NCI-H526 treated with DMSO at 0.1 percent for 48 hours (cell line): Measurements from ENCODE around the gene STK26.
"Not testable (repeated sequence)": the region's sequence is repeated elsewhere in the genome, so short reads cannot be mapped to it uniquely, and the experiment has no call there.

Source experiments
- DNase-seq: peaks from one replicate; lab custom pipeline; 2025; lab: John Stamatoyannopoulos, UW

The STK26 gene

DNA sequence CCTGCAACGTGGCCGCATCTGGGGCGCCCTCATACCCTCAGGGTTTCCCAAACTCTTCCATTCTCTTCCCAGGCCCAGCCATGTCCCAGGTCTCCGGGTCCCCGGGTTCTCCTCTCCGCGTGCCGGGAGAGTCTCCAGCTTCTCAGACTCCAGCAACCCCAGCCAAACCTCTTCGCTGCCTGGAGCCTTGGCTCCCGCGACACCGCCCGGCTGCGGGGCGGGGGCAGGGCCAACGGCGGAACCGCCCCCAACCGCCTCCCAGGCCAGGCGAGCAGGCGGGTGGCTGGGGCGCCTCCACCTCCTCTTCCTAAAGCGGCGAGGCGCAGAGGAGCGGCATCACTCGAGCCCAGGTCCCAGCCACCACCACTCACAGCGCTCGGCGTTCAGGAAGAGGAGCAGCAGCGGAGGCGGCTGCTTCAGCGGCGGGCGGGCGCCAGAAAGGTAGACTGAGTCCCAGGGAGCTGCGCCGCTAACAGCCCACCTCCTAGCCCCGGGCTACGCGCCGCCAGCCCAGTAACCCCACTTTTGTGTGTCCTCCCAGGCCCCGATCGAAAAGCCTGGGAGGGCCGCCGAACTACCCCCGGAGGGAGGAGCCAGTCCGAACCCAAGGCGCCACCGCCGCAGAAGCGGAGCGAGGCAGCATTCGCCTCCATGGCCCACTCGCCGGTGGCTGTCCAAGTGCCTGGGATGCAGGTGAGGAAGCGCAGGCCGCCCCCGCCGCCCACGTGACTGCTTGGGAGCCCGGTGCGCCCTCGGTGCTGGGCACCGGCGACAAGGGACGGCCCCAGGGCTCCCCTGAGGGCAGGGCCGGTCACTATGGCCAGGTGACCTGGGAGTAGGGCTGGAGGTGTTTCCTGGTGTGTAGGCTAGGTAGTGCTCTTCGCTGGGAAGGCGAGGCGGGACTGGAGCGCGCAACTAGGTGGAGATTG lies at the start of gene STK26:
Gene STK26 (plus strand): TSS at position 336 of the 929 bp plus-strand sequence. CDS start 316 bp downstream, at position 652.
- peak; percentile 59 for DNase-seq

DNA sequence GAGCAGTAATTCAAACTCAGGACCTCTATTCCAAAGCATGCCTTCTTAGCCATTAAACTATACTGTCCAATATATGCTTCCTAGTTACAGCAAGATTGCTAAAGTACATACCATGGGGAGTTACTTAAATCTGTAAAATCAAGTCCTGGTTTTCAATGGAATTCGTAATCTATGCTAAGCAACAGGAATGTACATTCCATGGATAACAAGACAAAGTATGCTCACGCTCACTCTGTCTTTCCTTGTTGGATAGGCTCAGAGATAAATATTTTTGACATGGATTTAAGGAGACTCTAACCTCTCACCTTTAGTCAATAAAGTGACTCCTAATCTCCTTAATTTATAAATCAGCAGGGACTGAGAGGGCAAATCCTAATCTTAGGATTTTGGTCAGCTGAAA lies 47.3 kb upstream of the STK26 start:
- DNase-seq: no peak

DNA sequence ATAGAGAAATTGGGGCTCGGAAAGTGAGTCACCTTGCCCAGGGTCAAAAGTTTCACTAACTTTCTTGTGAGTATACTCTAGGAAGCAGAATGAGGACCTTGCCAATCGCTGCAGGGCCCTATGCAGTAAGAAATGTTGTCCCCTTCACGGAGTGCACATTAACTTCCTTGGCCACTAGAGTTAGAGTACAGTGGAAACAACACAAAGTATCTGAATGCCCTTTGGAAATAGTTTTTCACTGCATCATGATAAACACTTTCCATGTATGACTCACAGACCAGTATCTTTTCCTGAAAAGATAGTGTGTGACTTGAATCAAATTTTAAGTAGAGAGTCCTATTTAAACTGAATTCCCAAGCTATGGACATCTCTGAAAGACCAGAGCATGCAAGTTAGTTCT lies 45.5 kb upstream of the STK26 start:
- DNase-seq: no peak

DNA sequence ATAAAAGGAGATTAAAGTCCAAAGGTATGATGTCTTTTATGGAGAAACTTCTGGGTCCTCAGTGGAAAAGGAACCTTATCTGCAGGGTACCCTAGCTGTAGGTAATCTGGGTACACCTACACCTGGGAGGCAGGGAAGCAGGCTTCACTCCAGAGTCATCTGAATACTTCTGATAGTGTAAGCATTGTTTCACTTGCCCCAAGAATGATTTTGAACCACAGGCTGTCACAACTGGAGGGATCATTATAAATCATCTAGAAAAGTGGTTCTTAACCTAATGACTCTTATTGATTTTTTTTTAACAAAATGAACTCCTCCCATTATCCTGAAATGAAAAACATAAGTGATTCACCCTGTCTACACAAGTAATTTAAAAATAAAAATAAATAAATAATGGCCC lies 44.0 kb upstream of the STK26 start:
- DNase-seq: no peak

DNA sequence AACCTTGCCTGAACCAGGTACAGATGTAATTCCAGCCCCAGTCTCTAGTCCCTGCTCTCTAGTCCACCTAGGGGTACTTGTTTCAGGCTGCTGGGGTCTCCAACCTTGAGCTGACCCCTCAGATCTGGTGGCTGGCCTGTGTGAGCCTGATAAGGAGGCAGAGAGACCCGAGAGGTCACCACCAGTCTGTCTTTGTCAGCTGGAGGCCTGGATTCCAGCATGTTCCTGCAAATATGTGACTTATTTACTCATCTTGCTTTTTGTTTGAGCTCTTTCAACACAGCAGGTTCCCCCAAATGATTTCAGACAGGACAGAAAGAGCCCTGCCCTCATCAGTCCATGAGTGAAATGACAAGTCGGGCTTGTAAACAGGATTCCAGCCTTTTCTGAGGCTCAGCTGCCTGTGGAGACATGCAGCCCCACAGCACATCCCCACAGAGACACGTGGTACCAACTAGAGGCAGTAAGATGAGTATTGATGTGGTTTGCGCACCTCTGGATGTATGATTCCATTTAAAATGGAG lies 37.5 kb upstream of the STK26 start:
- no peak for DNase-seq

DNA sequence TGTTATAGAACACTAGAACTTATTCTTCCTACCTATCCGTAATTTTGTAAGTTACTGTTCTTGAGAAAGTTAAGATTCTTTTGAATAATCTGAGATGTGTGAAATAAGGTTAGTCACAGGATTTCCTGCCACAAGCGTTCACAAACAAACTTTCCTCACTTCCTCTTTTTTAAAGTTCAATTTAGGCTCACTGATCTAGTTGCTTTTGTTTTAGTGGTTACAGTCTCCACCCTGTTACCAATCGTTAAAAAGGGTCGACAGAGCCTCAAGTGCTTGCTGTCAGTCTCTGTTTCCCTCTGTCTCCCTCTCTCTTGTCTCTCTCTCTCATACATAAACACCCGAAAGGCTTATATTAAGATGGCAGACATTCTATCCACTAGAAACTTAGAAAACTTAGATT lies 35.9 kb upstream of the STK26 start:
- DNase-seq: no peak

DNA sequence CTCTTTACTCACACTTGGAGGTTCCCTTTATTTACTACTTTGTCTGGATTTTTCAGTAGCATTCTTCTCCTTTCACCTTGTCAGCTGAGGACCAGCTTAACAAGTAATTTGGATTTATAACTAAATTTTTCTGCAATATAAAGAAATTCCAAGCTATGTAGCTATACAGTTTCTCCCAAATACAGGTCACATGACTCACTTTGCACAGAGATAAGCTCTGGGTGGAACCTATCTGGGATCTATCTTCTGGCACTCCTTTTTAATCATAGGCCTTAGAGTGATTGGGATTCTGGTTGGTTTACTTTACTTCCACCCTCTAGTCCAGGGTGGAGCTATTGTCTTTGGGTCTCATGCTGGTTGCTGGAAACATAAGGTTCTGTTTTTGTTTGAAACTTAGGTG lies 34.9 kb upstream of the STK26 start:
- DNase-seq: no peak

DNA sequence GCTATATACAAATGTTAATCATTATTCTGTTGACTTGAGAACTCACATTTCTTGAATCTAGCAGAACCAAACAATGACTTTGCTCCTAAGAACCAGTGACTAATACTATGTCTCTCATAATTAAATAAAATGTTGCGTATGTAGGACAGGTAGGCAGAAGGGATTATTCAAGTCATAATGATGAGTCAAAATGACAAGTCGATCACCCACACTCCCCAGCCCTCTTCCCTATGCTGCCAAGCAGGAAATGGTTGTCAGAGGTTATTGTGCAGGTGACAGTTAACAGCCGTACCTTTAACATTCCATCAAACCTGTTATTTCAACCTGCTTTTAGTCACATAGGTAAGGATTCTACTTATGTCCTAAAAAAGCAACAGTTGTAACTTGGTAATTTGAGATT lies 22.0 kb upstream of the STK26 start:
- no peak for DNase-seq

DNA sequence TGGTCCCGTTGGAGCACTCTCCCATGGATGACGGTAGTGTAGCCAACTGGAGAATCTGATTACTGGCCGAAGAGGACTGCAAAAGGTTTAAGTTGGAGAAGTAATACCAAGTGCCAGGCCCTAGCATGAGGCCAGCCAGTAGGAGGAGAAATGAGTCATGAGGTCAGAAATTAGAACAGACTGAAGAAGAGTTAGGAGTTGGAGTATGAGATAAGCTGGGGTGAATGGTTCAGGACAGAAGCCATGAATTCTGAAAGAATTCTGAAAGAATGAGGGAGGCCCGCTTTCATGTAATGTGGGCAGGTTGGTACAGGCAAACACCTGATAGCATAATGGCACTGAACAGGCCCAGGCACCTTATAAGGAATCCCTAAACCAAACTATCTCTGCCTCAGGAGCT lies 18.4 kb upstream of the STK26 start:
- DNase-seq: no peak

DNA sequence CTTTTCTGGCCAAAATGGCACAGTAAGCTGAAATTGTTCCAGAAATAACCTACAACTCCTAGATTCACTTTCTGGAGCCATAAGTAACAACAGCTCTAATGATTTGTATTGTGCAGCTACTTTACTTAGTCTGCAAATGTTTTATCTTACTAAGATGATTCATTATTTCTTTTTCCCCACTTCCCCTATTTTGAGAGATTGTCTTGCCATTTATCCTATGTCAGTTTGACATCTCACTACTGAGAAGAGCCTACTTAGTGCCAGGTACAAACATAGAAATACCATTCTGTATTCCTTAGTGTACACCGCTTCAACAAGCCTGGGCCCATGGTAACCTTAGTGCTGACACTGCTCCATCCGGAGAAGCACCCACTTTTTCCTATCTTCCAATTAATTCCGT lies 13.8 kb upstream of the STK26 start:
- no peak for DNase-seq

DNA sequence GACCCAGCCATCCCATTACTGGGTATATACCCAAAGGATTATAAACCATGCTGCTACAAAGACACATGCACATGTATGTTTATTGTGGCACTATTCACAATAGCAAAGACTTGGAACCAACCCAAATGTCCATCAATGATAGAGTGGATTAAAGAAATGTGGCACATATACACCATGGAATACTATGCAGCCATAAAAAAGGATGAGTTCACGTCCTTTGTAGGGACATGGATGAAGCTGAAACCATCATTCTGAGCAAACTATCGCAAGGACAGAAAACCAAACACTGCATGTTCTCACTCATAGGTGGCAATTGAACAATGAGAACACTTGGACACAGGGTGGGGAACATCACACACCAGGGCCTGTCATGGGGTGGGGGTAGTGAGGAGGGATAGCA lies 12.9 kb upstream of the STK26 start:
- not testable (repeated sequence) for DNase-seq

DNA sequence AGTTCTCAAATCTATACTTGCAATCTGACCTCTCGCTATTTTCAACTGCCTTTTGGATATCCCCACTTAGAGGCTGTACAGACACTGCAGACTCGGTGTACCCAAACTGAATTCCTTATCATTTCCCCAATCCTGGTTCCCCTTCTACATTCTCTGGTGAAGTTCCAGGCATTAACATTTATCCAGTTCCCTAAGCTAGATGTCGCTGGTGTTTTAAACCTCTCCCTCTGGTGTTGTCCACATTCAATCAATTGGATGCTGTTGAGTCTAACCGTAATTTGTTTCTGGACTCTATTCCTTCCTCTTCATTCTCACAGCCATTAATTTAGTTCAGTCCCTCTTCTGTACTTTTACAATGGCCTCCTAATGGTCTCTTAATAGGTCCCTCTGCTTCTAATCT lies 7.2 kb upstream of the STK26 start:
- no peak for DNase-seq

DNA sequence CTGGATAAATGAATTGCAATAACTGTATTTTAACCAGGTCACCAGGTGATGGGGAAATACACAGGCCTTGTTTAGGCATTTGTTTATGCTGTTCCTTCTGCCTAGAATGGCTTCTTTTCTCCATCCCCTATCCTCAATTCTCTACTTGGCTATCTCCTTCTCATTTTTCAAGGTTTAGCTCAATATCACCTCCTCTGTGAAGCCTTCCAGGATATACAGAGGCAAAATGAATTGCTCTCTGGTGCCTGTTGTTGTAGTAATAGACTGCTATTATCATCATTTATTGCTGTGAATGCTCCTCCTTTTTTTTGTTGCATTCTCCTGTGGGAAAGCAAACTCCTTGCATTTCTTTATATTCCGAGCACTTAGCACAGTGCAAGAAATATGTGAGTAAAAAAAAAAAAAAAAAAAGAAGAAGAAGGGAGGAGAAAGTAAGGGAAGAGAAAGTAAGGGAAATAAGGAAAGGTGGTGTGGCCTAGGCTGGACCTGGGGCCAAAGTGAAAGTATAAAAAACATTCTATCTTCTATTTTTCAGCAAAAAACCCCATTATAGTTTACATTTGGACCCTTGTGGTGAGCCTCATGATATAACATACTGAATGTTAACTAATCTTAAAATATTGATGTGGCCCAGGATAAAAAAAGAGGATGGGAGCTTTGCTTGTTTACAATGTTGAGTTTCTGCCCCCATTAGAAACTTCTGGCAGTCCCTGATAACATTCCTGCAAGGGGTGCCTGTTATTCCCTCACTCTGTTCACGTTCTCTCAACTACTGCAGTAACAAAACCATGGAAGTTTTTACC lies 6.3 kb upstream of the STK26 start:
- DNase-seq: no peak

DNA sequence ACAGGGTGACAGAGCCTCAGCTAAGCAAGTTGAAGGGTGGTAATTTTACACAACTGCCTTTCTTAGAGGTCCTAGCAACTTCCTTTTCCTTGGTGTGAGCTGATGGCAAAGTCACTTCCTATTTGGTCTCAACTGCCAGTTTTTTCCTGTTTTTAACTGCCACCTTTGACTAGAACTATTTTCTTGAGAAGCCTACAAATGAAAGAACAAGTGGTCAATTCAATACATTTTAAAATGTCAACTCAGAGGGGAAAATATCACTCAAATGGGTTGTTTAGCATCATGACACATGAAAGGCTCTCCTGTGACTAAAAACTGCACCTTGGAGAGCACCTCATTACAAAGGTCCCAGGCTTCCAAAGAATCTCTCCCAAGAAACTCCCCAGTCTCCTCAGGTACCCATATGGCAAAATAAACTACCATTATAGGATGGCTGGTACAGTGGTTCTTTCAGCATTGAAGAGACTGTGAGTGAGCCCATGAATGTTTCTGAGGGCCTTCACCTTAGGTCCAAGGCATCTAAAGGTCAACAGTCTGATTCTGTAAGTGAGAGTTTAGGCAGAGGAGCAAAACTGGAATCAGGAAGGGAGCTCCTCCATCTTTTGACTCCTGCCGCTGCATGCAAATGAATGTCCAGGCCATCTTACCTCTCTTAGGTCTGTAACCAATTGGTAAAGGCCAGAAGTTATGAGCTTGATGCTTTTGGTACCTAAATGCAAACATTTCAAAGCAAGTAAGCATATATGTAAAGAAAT lies 5.5 kb upstream of the STK26 start:
- no peak for DNase-seq

DNA sequence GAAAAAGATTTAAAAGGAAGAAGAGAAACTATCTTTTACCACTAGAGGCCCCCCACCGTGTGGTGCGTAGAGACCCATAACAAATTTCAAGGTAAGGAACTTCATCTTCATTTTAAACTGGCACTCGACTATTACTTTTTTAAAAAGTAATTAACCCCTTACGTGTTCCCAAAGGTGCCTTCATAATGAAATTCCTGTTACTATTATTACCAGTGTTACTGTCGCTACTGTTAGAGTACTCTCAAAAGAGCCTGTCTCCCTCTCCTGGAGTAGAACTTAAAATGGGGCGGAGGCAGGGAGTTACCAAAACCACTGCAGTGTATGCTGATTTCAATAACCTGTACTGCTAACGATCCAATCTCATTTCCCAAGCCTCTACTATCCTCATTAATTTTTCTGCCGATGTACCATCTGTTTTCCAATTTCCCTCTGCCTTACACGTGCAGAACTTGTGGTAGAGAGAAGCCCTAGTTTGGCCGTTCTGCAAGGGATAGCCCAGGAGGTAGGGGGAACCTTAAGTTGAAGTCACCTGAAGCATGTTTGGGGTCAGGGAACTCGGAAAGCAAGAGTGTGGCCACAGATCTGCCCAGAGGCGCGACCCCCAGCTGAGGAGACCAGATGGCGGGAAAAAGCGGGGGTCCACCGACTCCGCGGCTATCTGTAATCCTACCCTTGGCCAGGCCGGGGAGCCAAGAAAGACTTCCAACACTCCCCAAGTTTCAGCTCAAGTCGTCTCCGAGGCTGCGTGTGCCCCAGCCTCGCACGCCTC lies 720 bp upstream of the STK26 start:
- no peak for DNase-seq

DNA sequence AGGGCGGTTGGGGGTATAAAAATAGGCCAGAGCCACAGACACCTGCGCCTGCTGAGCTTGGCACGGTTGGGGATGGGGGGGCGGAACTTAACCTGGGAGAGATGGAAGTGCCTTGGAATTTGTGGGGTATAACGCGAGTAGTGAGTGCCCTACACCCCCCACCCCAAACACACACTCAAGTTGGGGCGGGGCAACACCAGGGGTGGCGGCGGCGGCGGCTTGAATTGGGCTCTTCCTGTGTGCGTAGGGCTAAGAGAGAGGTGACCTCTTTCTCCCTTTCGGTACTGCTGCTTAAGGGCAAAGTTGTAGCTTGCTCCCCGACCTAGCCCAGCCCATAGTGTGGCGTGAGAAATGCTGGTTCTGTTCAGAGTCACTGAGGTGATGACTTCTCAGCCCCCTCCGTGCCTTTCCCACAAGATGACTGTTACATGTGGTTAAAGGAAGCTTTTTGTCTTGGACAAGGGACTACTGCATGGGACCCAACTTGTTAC lies 839 bp downstream of the STK26 start:
- no peak for DNase-seq

DNA sequence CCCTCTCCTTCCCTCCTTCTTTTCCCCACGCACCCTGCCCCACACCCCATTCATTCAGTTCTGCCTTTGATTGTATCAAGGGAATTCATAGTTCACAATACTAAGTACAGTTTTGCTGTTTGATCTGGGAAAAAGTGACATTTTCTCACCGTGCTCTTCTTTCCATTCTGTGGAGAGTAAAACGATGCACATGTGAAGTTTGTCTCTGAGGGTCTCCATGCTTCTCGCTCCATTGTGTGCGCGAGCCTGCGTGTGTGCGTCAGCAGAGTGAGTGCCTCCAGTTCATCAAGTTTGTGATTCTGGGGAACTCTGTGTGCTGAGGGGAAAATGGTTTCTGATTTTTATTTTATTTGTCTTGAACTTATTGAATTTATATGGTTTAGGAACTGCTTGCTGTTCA lies 1.9 kb downstream of the STK26 start:
- no peak for DNase-seq

DNA sequence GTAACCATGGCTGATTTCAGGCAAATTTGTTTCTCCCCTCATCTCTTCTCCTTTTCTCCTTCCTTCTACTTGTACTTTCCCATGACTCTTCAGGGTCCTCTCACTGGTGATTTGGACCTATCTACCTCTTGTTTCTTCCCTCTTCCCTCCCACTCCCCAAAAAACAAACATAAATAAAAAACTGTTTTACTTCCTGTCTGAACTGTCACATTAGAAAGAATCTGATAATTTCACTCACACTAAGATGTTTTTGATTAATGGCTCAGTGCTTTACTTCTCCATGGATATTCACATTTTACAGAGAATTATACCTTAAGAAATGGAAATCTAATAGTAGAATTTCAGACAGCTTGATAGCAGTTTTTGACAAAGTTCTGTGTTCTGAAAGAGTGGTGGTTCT lies 7.2 kb downstream of the STK26 start:
- DNase-seq: no peak

DNA sequence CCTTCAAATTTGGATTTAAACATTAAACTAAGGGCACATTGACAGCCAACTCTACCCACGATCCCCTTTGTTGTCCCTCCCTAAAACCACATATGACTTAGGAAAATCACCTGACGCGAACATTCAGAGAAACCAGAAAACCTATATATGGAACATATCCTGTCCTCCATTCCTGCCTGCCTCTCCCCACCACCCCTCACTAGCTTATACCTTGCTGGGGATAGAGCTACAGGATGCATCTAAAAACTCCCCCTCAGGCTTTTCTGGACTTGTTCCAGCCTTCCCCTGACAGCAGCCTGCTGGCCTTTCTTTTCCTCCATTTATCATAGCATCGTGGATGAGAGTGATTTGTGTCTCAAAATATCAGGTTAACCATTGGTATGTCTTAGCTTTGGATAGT lies 8.8 kb downstream of the STK26 start:
- no peak for DNase-seq

DNA sequence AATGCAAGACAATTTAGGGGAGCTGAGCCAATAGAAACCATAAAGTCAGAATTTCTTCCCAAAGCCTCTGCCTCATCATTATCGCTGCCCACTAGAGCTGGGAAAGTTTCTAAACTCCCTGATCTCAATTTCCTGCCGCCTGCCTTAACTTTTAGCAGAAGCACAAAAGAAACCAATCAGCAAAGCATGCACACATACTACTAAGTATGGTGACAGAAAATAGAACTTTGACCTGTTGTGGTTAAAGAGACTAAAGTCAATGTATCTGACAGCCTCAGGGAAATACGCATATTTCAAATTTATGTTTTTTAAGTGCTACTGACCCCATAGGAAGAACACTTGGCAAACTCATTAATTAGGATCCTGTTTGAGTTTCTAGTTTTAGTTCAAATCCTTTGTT lies 10.1 kb downstream of the STK26 start:
- no peak for DNase-seq

DNA sequence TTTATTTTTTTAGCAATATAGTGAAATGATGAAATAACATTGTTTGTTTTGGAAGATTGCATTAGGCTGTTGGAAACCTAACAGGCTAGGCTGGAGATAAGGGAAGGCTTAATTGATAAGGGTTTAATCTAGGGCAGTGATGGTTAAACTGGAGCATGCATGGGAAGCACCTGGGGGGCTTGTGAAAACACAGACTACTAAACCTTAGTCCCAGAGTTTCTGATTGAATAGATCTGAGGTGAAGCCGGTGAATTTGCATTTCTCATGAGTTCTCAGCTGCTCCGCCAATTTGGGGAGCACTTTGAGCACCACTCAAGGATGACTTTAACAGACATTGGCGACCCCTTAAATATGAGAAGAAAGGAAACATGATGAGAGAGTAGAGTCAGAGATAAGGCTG lies 11.5 kb downstream of the STK26 start:
- DNase-seq: no peak
